Measurements from ENCODE around the gene TMEM128. TPM values are rescaled to one million over a fixed set of nuclear protein-coding genes. Genes with fewer than 3 reads are reported as not detected.

The TMEM128 gene
- total and polyA plus RNA-seq, 8 donors = 18.5 to 43.3 (median 40.4) TPM

GRCh38 chr4:4233610-4234009 is 14.4 kb downstream of the TMEM128 start:
- peaks cover 4 to 18% of the 10 kb centered on the region in 2 donors for H3K27me3 ChIP-seq
- DNase-seq = no peak
- peaks cover 0 to 6% of the 10 kb centered on the region in 2 donors for H3K9me3 ChIP-seq
- no peak for ATAC-seq
- H3K36me3 ChIP-seq = peaks cover 0 to 35% of the 10 kb centered on the region in 2 donors
- TF ChIP-seq CTCF (IDR thresholded peaks at IDR 0.05) = no peak
- no peak overlapping the region for H3K27ac ChIP-seq
- intact Hi-C loops (cut with DNase I) = no loop called here
- H3K4me1 ChIP-seq = no peaks in the 10 kb centered on the region
- H3K4me3 ChIP-seq = no peak overlapping the region

GRCh38 chr4:4228356-4228668 is 19.7 kb downstream of the TMEM128 start:
- H3K36me3 ChIP-seq = no peaks in the 10 kb centered on the region
- TF ChIP-seq CTCF (IDR thresholded peaks at IDR 0.05) = no peak
- H3K27ac ChIP-seq = no peak overlapping the region
- H3K4me3 ChIP-seq = no peak overlapping the region
- H3K4me1 ChIP-seq = no peaks in the 10 kb centered on the region
- peaks cover 0 to 3% of the 10 kb centered on the region in 2 donors for H3K9me3 ChIP-seq
- H3K27me3 ChIP-seq = peaks cover 29 to 71% of the 10 kb centered on the region in 2 donors
- no peak for DNase-seq
- intact Hi-C loops (cut with DNase I) = no loop called here
- no peak for ATAC-seq

GRCh38 chr4:4227510-4228355 is 20.3 kb downstream of the TMEM128 start:
- no peak overlapping the region for H3K4me3 ChIP-seq
- intact Hi-C loops (cut with DNase I) = no loop called here
- peaks cover 29 to 76% of the 10 kb centered on the region in 2 donors for H3K27me3 ChIP-seq
- H3K9me3 ChIP-seq = no peaks in the 10 kb centered on the region
- no peaks in the 10 kb centered on the region for H3K4me1 ChIP-seq
- no peak for ATAC-seq
- no peak overlapping the region for H3K27ac ChIP-seq
- no peak for DNase-seq
- TF ChIP-seq CTCF (IDR thresholded peaks at IDR 0.05) = no peak
- no peaks in the 10 kb centered on the region for H3K36me3 ChIP-seq

- no peaks in the 10 kb centered on the region for H3K9me3 ChIP-seq
- DNase-seq (no peak), ATAC-seq (no peak)
- H3K27me3 ChIP-seq = peaks cover 29 to 85% of the 10 kb centered on the region in 2 donors
- intact Hi-C loops (cut with DNase I) = no loop called here
- H3K4me3 ChIP-seq = no peak within 1 kb of the TSS
- H3K4me1 ChIP-seq = no peaks in the 10 kb centered on the region
- H3K36me3 ChIP-seq = no peaks in the 10 kb centered on the region
- H3K27ac ChIP-seq = no peak within 1 kb of the TSS
- no peak for TF ChIP-seq CTCF (IDR thresholded peaks at IDR 0.05)
These were observed 21.2 kb downstream of the TMEM128 start, which contains the start of gene OTOP1 for GRCh38 chr4:4226606-4227438. Gene OTOP1 (minus strand): TSS chr4:4226929. CDS start chr4:4226864, 65 bp downstream.

All from left lung (tissue), 10 donors.